ENCODE results near the gene PNMA1.

PNMA1 gene, protein sequence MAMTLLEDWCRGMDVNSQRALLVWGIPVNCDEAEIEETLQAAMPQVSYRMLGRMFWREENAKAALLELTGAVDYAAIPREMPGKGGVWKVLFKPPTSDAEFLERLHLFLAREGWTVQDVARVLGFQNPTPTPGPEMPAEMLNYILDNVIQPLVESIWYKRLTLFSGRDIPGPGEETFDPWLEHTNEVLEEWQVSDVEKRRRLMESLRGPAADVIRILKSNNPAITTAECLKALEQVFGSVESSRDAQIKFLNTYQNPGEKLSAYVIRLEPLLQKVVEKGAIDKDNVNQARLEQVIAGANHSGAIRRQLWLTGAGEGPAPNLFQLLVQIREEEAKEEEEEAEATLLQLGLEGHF

DNA sequence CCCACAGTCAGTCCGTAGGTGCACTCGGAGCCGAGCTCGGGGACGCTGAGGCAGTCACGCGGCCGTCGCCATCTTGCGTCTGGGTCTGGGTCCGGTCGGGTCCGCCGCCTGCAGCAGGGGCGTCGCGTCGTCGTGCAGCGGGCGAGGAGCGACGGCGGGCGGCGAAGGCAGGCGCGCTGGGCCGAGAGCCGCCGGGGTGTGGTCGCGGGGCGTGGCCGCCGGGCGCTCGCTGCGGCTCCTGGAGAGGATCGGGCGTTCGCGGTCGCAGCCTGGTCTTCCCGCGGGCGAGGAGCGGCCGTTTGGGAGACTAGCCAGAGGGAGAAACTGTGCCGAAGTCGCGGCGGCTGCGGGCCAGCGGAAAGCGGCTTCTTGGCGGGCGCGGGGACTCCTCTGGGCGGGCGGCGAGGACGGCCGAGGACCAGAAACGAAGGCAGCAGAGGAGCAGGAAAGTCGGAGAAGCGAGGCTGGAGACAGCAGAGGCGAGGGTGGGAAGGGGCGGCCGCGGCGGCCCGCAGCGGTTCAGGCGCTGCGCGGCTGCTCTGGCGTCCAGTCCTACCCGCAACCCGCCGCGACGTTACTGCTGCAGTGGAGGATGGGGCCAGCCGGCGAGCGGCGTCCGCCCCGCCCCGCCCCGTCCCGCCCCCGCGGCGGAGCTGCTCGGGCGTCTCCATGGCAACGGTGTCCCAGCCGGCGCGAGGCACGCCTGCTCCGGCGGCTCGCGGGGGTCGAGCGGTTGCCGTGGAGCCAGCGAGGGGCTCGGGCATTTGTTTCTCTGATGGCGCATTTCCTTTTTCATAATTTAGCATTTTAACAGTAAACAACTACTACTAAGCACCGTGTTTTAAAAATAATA, at the start of gene PNMA1:
Gene PNMA1 (minus strand): TSS at position 582 of the 853 bp plus-strand sequence. CDS start 745 bp downstream, outside the sequence.
- DNase-seq: peak; percentile 28 to 90 (median 80)

DNA sequence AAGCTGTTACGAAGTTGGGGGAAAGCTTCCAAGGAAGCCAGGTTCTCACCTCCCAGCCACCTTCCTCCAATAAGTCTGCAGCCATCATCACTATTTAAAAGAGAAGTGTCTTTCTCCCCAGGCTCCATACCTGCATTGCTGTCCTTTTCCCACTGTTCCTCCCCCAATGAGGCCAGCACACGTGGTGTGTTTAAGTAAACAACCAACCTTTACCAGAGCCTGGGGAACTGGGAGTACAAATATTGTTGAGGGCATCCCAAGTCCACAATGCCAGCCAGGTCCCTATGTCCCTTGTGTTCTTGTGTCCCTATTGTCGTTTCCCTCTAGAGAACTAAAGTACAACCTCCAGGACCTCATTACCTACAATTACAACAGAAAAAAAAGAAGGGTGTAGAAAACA, 49.2 kb upstream of the PNMA1 start:
- DNase-seq: no peak

DNA sequence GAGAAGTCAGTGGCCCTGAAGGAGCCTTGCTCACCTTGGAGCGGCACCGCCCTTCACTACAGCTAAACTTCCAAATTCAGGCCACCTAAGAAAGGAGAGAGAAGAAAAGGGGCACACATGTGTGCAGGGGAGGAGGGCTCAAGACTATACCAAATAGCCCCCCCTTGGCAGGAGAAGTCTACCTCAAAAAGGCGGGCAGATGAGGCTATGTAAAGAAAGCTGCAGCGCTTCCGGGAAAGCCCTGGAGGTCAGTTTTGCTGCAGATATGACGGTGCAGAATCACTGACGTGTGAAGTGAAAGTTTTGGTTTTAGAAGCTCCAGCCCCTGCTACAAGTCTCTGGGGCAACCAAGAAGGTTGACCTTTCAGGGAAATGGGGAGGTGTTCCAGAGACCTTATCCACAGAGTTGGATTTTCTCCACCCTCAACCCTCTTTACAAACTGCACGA, 48.2 kb upstream of the PNMA1 start:
- DNase-seq: no peak

DNA sequence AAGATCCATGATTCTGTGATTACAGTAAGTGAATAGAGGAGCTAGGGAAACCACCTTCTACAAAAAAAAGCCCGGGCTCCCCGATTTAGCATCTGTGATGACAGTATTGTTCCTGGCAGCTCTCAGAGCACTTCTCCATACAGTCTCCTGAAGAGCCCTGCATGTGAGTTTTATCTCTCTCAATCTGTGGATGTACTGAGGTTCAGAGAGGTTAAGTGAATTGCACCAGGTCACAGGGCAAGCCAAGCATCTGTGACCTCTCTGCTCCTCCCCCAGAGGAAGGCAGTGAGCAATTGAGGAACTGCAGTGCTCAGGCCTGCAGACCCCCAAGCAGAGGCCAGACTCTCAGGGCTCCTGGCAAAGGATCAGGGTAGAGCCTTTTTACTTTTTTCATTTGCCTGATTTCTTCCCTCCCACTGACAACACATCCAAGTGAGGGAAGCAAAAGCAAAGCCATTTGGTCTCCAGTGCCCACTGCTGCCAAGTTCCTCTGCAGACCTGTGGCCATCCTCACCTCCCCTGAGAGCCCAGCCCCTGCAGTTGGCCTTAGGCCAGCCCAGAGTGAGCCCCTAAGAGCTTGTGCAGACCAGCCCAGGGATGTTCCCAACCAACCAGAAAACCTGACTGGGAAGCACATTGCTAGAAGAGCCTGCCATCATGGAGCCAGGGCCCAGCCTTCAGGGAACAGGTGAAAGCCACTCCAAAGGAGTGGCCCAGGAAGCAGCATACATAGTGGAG, 47.6 kb upstream of the PNMA1 start:
- no peak for DNase-seq

DNA sequence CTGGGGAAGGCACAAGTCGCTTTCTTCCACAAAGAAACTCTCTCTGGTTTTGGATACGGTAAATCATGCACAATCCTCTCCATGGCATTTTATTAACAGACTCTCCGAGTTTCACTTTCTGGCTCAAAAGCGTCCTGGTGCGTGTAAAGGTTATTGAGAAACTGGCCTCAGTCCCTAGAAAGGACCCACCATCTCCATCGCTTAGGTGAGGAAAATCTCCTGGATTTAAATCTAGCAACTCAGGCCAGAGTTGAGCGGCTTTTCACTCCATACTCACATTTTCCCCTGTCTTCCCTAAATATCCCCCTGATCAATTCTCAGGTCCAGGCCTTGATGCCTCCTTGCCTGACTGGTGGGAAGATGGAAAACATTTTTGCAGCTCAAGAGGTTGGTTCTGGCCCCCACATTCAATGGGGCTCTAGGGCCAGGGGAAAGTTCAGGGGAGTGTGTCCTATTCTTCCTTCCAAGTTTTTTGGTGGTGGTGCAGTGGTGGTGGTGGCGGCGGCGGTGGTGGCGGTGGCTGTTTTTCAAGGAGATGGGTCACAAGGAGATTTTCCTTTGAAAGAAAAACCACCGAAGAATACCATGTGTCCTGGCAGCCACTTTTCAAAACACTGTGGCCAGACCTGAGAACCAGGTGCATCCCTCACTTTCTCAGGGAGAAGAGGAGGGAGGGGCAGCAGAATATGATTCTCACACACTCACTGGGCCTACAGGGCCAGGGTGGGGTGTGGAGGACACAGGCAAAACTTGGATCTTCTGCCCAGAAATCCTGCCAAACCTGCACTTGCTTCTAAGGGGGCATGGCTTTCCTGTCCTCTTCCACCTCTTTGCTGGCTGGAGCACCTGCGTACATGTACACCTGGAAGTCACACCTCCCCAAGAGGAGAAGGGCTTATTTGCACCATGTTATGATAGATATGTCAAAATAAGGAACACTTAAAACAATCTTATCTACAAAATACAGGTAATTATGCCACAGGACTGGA, 46.7 kb upstream of the PNMA1 start:
- DNase-seq: no peak

DNA sequence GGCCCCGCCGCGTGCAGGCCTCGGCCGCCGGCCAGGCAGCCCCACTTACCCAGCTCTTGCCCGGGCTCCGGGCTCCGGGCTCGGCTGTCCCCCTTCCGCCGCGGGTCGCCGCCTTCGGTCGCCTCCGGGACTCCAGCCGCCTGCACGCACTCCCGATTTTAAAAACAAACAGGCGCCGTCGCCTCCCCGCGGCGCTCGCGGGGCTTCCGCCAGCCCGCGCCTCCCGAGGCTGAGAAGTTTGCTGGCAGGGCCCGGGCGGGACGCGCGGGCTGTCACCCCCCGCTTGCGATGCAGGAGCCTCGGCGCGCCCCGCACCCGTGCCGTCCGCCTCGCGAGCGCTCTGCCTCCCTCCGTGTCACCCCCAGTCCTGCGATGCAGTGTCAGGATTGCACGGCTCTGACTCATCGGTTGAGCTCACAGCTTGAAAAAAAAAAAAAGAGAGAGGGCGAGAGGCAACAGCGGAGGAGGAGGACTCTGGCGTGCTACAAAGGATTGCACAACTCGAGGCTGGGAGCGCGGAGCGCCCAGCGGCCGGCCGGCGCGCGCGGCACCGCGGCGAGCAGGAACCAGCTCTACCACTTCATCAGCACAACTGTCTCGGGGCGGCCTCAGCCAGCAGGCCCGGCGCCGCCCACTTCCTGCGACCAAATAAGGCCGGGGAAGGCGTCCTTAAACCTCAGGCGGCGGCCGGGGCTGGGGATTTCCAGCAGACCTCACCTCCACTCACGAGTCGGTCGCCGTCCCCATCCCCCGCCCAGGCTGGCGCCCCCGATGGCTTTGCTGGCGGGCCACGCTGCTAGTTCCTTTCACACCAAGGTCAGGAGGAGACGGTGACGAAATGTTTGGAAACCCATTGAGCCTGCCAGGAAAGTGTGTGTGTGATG, 45.8 kb upstream of the PNMA1 start:
- DNase-seq: peak in 13 of 14 donors; percentile 38 to 91 (median 84)

DNA sequence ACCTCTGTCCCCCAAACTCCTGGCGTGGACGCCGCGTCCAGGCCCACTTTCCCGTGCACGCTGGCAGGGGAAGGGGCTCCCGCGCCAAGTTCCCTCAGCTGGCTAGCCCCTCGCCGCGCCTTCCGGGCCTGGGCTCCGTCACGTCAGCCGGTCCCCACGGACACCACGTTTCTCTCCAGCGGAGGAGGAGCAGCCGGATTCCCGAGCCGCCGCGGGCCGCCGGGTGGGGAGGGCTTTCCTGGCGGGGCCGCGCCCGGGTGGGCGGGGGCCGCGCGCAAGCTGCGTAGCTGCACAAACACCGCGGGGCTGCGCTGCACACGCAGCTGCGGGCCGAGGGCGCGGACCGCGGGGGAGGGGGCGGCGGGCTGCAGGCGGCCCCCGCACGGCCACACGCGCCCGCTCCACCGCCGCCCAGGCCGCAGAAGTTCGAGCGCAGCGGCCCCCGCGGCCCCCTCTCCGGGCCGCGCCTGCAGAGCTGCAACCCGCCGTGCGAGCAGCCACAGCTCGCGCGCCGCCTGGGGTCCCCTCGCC, 45.1 kb upstream of the PNMA1 start:
- DNase-seq: peak in 7 of 14 donors; percentile 24 to 73 (median 55)

DNA sequence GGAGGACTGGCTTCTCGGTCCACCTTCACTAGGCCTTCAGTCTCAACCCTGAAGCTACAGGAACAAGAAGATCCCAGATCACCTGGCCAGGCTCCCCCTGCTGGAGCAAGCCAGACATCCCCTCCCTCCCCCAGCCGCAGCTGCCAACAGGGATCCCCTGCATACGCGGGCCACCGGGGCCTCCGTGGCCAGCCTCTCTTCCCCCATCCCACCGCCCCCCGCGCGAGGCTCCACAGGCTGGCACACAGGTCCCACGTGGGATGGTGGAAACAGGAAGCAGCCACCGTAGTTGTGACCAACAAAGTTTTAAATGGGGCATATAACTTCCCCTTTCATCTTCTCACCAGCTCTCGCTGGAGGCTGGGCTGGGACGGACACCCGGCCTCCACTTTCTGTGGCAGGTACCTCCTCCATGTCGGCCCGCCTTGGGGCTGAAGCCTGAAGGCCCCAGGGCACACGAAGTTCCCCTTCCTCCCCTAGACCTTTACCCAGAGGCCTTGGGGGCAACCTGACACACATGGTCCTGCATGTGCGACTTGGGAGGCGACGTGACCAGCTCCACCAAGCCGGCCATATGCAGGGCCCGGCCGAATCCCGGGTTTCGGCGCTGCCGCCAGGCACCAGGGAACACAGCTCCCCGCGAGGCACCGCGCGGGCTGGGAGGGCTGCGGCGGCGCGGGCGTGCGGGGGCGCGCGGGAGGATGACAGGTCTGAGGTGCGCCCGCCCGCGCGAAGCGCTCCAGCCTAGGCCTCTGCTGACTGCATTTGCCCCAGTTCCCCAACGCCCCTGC, 44.4 kb upstream of the PNMA1 start:
- peak in 11 of 14 donors; percentile 23 to 75 (median 54) for DNase-seq

DNA sequence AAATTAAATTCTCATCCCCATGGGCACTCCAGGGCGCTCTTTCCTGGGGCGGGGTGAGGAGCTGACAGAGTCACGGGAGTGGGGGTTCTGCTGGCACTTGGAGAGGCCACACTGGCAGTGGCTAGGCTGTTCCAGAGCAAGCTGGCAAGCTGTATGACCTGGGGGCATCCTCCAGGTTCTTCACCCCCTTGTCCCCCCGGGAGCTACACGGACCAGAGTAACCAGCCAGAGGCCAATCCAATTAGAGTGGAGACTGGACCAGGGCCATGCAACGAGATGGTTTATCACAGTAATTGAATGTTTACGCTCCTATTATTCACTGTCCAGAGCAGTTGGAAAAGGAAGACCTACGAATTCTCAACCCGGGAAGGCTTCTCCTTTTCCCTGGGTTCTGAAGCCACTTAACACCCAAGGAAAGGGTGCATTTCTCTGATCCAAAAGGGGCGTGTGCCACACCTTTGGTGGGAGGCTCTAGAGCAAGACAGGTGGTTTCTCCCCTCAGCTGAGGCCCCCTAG, 43.8 kb upstream of the PNMA1 start:
- no peak for DNase-seq

DNA sequence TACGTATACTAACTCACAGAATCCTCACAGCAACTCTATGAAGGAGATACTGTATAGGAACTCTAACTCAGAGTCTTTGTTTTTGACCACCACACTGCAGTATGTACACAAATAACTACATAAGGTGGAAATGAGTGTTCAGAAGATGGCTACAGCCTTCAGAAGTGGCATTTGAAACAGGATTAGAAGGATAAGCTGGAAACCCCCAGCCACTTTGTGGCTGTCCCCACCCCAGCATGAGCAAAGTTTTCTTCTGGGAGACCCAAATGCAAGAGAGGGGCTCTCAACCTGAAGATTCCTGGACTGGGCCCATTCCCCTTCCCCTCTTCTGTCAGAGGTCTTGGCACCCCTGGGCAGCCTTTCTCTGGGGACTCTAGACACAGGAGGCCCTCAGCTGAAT, 43.2 kb upstream of the PNMA1 start:
- no peak for DNase-seq

DNA sequence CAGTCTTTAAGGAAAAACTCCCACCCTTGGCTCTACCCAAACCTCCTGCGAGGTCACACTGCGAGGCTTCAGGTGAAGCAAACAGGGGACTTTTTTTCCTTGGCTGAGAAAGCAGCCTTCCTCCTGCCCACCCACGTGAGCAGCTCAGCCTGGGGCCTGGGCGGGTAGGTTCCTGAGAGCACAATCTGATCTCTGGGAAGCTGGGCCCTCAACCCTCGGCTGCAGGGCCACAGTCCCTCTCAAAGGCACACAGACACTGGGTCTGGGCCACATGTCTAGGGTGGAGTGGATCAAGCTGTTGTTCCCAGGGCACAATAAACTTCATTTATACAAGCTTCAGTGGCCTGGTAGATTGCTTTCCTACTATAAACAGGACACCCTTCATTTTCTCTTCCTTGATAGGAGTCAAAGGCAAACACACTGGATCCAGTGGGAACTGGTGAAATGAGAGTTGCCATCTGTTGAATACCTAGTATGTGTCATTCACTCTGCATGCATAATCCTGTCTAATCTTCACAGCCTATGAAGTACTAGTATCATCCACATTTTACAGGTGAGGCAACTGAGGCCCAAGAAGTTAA, 41.3 kb upstream of the PNMA1 start:
- peak in 10 of 14 donors; percentile 18 to 62 (median 44) for DNase-seq

DNA sequence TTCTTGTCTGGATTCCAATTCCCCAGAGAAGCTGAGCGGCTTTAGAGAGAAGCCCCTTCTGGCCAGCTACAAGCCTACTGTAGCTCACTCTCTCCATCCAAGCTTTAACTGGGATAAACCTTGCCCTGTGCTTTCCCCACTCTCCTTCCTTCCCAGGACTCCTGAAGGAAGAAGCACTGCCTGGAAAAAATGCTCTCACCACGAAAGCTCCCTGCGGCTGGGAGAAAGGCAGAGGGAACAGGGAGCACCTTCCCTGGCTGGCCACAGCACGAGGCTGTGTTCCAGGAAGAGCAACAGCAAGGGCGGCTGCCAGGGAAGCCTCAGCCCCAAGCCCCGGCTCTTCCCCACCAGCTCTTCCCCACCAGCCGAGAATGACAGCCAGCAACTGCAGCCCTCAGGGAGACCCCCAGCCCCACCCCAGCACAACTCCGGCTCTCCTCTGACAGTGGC, 40.8 kb upstream of the PNMA1 start:
- DNase-seq: peak in 7 of 14 donors; percentile 35 to 66 (median 50)

DNA sequence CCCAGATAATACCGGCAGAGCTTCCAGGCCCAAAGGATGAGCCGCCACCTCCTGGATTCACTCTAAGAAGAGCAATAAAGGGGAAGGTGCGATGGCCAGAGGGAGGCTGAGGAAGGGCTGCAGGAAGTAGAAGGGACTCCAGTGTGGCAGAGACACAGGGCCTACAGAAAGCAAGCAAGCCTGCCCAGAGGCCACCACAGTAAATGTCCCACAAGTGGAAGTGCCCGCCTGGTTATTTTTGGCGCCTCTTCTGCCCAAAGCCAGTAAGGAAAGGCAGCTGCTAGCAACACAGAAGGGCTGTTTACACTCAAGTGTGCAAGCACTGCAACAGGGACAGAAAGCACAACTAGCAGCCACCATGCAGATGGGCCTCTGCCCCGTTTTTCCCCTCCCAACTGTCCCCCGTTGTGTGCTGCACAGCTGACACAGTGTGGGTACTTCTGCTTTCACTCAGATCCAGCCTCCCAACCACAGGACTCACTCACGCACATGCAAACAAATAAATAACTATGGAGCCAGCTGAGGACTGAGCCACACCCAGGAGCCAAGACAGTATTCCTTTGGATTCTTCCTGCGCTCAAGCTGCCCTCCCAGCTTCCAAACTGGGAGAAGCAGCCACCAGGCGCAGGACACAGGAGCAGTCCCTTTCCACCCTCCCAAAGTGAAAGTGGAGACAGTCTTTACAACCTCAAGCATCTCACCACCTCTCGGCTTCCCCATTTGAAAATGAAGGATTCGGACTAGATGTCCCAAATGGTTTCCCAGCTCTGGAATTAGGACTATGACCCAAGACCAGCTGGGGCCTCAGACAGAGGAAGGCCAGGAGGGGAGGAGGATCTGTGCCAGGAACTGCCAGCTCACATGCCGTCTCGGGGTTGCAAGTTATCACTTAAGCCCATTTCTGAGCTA, 40.0 kb upstream of the PNMA1 start:
- peak in 10 of 14 donors; percentile 21 to 69 (median 62) for DNase-seq

DNA sequence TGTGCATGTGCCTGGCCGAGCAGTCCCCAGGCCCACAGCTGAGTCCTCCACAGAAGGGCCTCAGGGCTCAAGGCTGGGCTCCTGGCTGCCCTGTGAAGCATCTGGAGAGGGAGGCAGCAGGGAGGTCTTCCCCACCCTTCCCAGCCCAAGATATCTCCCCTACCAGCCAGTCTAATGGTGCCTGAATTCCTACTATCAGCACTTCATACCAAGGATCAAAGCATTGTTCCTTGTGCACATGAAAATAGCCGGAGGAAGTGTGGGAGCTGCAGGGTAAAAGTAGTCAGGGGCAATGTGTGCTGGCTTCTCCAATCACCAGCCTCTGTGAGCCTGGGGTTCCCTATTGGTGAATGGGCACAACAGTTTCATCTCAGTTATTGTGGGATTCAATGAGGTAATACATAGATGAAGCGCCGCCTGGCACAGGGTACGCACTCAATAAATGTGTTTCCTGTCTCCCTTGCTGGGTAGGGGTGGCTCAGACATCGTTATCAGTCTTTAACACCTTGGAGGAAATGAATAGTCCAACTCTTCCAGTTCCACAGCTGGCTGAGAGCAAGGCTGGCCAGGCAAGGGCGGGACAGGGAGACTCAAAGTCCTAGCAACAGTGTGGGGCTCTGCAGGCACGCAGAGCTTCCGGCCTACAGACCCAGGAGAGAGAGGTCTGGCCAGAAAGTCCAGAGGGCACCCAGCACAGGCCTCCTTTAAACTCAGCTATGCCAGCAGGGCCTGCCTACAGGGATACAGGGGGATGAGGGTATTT, 39.1 kb upstream of the PNMA1 start:
- DNase-seq: peak in 2 of 14 donors; percentile 55 to 60

DNA sequence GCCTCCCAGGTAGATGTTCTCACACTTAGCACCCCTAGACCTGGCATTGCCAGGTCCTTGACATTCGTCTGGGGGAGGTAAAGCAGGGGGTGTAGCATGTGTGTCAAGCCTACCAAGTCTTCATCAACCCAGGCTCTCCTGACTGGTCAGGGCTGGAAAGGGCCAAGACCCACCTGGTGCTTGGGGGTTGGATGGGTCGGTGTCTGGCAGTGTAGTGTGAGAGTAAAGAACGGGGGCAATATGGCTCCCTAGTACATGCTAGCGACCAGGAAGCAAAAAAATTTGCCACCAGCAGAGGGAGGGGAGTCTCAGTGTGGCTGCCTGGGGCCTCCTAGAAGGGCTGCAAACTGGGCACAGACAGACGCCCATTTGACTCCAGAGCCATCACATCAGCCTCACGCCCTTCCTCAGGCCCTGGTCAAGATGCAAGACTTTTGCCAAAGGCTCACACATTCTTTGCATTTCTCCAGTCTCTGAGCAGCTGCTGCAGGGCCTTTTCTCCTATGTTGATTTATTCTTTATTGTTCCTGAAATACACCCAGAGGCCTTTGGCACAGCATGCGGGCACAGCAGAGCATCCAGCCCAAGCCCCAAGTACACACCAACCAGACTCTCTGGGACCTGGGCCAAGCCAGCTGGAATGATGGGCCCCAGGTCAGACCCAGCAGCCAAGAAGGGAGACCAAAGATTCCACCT, 38.3 kb upstream of the PNMA1 start:
- DNase-seq: peak in 7 of 14 donors; percentile 28 to 62 (median 42)

DNA sequence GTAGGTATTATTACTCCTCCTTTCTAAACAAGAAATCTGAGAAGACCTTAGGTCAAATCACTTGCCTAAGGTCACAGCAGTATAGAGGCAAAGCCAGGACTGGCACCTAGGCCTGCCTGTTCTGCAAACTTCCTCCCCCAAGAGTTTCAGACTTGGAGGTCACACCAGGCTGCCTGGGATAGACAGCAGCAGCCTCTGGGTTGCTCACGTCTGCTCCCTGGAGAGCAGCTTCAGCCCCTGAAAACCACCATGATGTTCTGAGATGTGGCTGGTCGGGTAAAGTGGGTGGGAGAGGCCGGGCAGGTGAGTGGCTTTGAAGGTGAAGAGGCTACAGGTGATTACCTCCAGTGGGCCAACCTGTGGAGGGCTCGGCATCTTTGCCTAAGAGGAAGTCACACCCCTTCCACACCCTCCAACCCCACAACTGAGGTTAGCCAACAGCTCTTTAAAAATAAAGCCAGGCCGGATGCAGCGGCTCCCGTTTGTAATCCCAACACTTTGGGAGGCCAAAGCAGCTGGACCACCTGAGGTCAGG, 37.0 kb upstream of the PNMA1 start:
- DNase-seq: no peak
